GM19372 (cell line): ENCODE measurements around the gene CNOT6.
"Not testable (repeated sequence)": the region's sequence is repeated elsewhere in the genome, so short reads cannot be mapped to it uniquely, and the experiment has no call there.

Source experiments
- ATAC-seq: cut with Tn5 transposase; IDR thresholded peaks from one replicate; pipeline ENCODE4 v1.9.1; 2021; ENCODE audit warnings: mild to moderate bottlenecking, low read depth, moderate library complexity; ENCODE audit not compliant: unreplicated experiment

Gene CNOT6

GRCh38 chr5:180470966-180471582, 23.1 kb upstream of the CNOT6 start:
- no peak for ATAC-seq

GRCh38 chr5:180471866-180472265, 22.3 kb upstream of the CNOT6 start:
- no peak for ATAC-seq

GRCh38 chr5:180472269-180472668, 21.9 kb upstream of the CNOT6 start:
- ATAC-seq = no peak

GRCh38 chr5:180473386-180473785, 20.8 kb upstream of the CNOT6 start:
- not testable (repeated sequence) for ATAC-seq

GRCh38 chr5:180474569-180474968, 19.6 kb upstream of the CNOT6 start:
- no peak for ATAC-seq

GRCh38 chr5:180475969-180476524, 18.1 kb upstream of the CNOT6 start:
- ATAC-seq = not testable (repeated sequence)

GRCh38 chr5:180484813-180485212, 9.4 kb upstream of the CNOT6 start:
- ATAC-seq = no peak

GRCh38 chr5:180486636-180487149, 7.5 kb upstream of the CNOT6 start:
- ATAC-seq = no peak

- no peak for ATAC-seq
Measured at GRCh38 chr5:180487556-180487955, 6.6 kb upstream of the CNOT6 start.

- no peak for ATAC-seq
Measured at GRCh38 chr5:180491496-180491895, 2.7 kb upstream of the CNOT6 start.

- no peak for ATAC-seq
Measured at GRCh38 chr5:180492226-180492903, 1.8 kb upstream of the CNOT6 start.

- peak; percentile 45 for ATAC-seq
Measured at GRCh38 chr5:180494510-180495181, 467 bp downstream of the CNOT6 start.

GRCh38 chr5:180495292-180495691, 1.1 kb downstream of the CNOT6 start:
- ATAC-seq = no peak

GRCh38 chr5:180495991-180496741, 2.0 kb downstream of the CNOT6 start:
- no peak for ATAC-seq

- ATAC-seq = not testable (repeated sequence)
Measured at GRCh38 chr5:180496806-180497205, 2.6 kb downstream of the CNOT6 start.

GRCh38 chr5:180497865-180498264, 3.7 kb downstream of the CNOT6 start:
- not testable (repeated sequence) for ATAC-seq

- ATAC-seq = no peak
Measured at GRCh38 chr5:180498378-180498777, 4.2 kb downstream of the CNOT6 start.

- ATAC-seq = no peak
Measured at GRCh38 chr5:180499684-180500083, 5.5 kb downstream of the CNOT6 start.

- ATAC-seq = not testable (repeated sequence)
Measured at GRCh38 chr5:180500300-180500699, 6.1 kb downstream of the CNOT6 start.

GRCh38 chr5:180507661-180508060, 13.5 kb downstream of the CNOT6 start:
- no peak for ATAC-seq
